Right lobe of liver (tissue), 4 donors: Measurements from ENCODE around the gene LRRC71.

Source experiments
- CTCF ChIP-seq, 4 donors: fragments of 200-600 bp in 3 of 4; fragments of 450-650 bp in 1 of 4; IDR thresholded peaks; one replicate each; pipeline versions ENCODE4 v1.5.1 to v1.8.0; 2016 to 2022; ENCODE audit warnings: antibody characterized with exemption in 4 of 4, mild to moderate bottlenecking in 2 of 4
- POLR2A ChIP-seq: fragments of 450-650 bp; IDR thresholded peaks from one replicate; pipeline ENCODE4 v1.6.1; 2017; ENCODE audit warnings: antibody characterized with exemption, mild to moderate bottlenecking
- donor health status: DM: no; HTN: no; CAD: no.
- donor health status: DM: no; HTN: no; CAD: no.
- donor health status: DM: no; HTN: yes; CAD: no.

DNA sequence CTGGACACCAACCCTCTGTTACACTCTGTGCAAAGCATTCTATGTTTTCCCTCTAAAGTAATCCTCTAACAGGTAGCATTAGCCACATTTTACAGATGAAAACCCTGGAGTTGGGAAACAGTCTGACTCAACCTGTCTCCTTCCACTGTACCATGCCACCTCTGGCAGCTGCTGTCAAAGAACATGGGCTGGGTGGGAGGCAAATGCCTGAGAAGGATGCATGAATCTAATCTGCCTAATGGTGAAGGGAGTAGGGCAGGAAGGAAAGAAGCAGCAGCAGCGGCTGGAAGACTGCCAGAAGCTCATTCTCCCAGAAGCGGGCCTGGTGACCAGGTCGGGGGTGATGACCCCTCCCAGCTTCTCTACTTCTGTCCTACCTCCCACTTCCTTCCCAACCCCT lies 21.7 kb downstream of the LRRC71 start:
- TF ChIP-seq CTCF (IDR thresholded peaks at IDR 0.05) = no peak
- TF ChIP-seq POLR2A = no peak
